Tibial nerve (tissue), 4 donors: ENCODE results near the gene SERPING1. TPM values are rescaled to one million over a fixed set of nuclear protein-coding genes. Genes with fewer than 3 reads are reported as not detected.

Source experiments
- DNase-seq, 2 donors: peaks; one replicate each; pipeline ENCODE4 v3.0.0-alpha.2; 2019; ENCODE audit warnings: low spot score in 2 of 2
- H3K27ac ChIP-seq, 4 donors: fragments of 200-600 bp; sonication (generic) in 3 of 4; one replicate each; pipeline ENCODE4 v1.5.1; 2017 to 2019; ENCODE audit warnings: mild to moderate bottlenecking in 1 of 4
- H3K27me3 ChIP-seq, 2 donors: fragments of 200-600 bp; sonication (generic) in 1 of 2; one replicate each; pipeline versions ENCODE4 v1.5.1 to v1.6.0; 2017 to 2019
- H3K36me3 ChIP-seq, 3 donors: fragments of 200-600 bp; sonication (generic); one replicate each; pipeline ENCODE4 v1.5.1; 2018 to 2019
- H3K4me1 ChIP-seq, 4 donors: fragments of 200-600 bp; sonication (generic) in 3 of 4; one replicate each; pipeline ENCODE4 v1.5.1; 2017 to 2019
- H3K4me3 ChIP-seq, 4 donors: fragments of 200-600 bp; sonication (generic) in 3 of 4; one replicate each; pipeline ENCODE4 v1.5.1; 2017 to 2019; ENCODE audit warnings: mild to moderate bottlenecking in 1 of 4, moderate library complexity in 1 of 4
- H3K9me3 ChIP-seq, 4 donors: fragments of 200-600 bp; sonication (generic) in 3 of 4; one replicate each; pipeline ENCODE4 v1.5.1; 2017 to 2019
- CTCF ChIP-seq, 5 experiments: fragments of 200-600 bp in 3 of 5; fragments of 450-650 bp in 2 of 5; sonication (generic) in 3 of 5; IDR thresholded peaks; one replicate each; pipeline ENCODE4 v1.5.1; 2016 to 2019; ENCODE audit warnings: antibody characterized with exemption in 5 of 5, mild to moderate bottlenecking in 3 of 5, moderate library complexity in 2 of 5
- EP300 ChIP-seq, 2 donors: sonication (generic); formaldehyde crosslinking; IDR thresholded peaks; one replicate each; pipeline ENCODE4 v1.6.1; 2017; ENCODE audit warnings: antibody characterized with exemption in 2 of 2, mild to moderate bottlenecking in 1 of 2
- POLR2A ChIP-seq, 2 donors: fragments of 450-650 bp; IDR thresholded peaks; one replicate each; pipeline ENCODE4 v1.6.1; 2017; ENCODE audit warnings: antibody characterized with exemption in 2 of 2, mild to moderate bottlenecking in 2 of 2, moderate library complexity in 2 of 2
- WGBS, 2 donors: methylation state at CpG; one replicate each; pipeline ENCODE4 v1.1.5; 2018; 5-methylcytosine and 5-hydroxymethylcytosine counted together
- total RNA-seq, 4 donors: library from RNA; depleted of rRNA; stranded (reverse); fragments of >200 nt; gene quantifications; one replicate each; pipeline ENCODE4 v1.1.0, GENCODE V29; 2016

The SERPING1 gene
- total RNA-seq, 4 donors from 2014 or later, result 508 to 826 (median 607) TPM

DNA sequence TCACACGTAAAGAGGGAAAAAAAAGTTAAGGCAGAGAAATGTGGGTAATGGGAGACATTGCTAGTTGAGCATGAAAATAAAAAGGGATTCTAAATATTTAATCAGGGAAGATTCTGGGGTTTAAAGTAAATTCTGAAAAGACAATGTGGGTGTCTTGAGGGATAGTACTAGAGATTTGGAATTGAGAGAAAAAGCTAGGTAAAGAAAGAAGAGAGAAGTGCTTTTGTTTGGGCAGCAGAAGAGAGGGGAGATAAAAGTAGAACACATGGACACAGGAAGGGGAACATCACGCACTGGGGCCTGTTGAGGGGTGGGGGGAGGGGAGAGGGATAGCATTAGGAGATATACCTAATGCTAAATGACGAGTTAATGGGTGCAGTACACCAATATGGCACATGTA lies 55.7 kb downstream of the SERPING1 start:
- H3K4me3 ChIP-seq, result no peak overlapping the region
- H3K9me3 ChIP-seq, result no peaks in the 10 kb centered on the region
- peaks cover 0 to 21% of the 10 kb centered on the region in 2 donors for H3K27me3 ChIP-seq
- TF ChIP-seq CTCF (IDR thresholded peaks at IDR 0.05) (no peak), POLR2A (IDR thresholded peaks at IDR 0.05) (no peak), EP300 (IDR thresholded peaks at IDR 0.05) (no peak)
- WGBS, 2 donors, result 20 to 25% methylated on average over 3 of the region's 3 CpGs
- peaks cover 0 to 42% (median 23%) of the 10 kb centered on the region in 4 donors for H3K4me1 ChIP-seq
- DNase-seq, result no peak
- no peaks in the 10 kb centered on the region for H3K36me3 ChIP-seq
- H3K27ac ChIP-seq, result peak overlapping the region in 2 of 4 donors; percentile 27 to 50

DNA sequence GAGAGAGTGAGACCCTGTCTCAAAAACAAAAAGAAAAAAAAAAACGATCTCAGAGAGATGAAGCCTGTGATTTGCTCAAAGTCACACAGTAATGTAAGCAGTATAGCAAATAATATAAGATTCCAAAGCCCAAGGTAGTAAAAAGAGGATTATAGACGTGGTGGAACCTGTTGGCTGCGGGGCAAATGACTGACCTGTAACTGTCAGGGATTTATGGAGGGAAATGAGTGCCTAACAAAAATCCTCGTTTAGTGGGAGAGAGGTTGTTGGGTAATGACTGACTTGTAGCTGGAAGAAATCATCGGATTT lies 59.4 kb downstream of the SERPING1 start:
- peak overlapping the region; percentile 79 to 97 (median 90) for H3K27ac ChIP-seq
- 18 to 20% methylated on average over 5 of the region's 5 CpGs for WGBS, 2 donors

DNA sequence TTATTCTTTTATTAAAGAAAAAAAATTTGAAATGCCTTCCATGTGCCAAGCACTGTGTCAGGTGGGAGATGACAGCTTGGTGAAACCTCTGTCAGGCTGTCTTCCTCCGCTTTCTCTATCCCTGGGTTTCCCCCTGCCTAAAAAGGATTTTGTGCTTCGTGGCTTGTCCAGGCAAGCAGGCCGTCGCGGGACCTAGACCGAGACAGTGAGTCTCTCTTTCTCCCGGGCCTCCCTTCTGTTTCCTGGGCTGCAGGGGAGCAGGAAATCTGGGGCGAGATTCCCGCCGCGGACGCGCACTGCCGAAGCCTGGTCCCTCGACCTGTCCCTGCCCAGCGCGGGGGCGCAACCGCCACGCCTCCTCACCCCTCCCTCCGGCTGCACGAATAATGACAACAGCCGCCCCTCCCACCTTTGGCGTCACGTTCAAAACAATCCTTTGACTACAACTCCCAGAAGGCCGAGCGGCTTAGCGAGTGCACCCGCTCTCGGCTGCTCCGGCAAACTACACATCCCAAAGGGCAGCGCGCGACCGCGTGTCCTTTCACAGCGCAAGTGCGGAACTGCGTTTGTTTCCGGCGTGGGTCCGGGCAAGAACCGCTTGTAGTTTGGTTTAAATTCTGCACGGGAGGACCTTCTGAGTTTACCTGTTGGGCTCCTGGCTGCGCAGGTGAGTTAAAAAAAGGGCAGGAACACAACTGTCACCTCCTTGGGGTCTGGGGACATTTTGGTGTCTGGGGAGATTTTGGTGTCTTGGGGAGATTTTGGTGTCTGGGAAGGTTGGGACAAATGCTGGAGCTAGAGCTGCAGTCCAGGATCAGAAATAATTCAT lies 59.9 kb downstream of the SERPING1 start, which contains the start of gene CLP1:
CLP1 (plus strand) TSS at position 569 of the 829 bp plus-strand sequence. CDS start 1,715 bp downstream, outside the sequence.
- peak within 1 kb of the TSS; percentile 30 to 60 (median 56) for H3K4me3 ChIP-seq
- peak; percentile 99 to 100 for DNase-seq
- TF ChIP-seq POLR2A (IDR thresholded peaks at IDR 0.05), result peak; percentile 57 to 94
- peak in 2 of 5 experiments; percentile 5 to 40 for TF ChIP-seq CTCF (IDR thresholded peaks at IDR 0.05)
- TF ChIP-seq EP300 (IDR thresholded peaks at IDR 0.05), result peak; percentile 97 to 100
- peak within 1 kb of the TSS; percentile 79 to 97 (median 90) for H3K27ac ChIP-seq
- no peaks in the 10 kb centered on the region for H3K9me3 ChIP-seq
- H3K36me3 ChIP-seq, result peaks cover 0 to 32% (median 17%) of the 10 kb centered on the region in 3 donors
- H3K27me3 ChIP-seq, result peaks cover 0 to 2% of the 10 kb centered on the region in 2 donors
- H3K4me1 ChIP-seq, result peaks cover 0 to 41% (median 12%) of the 10 kb centered on the region in 4 donors
- WGBS, 2 donors, result 0 to 1% methylated on average over 29 to 45 of the region's 45 CpGs

More for the DNA sequence above, 59.4 kb downstream of the SERPING1 start:
- TF ChIP-seq CTCF (IDR thresholded peaks at IDR 0.05), result no peak
- TF ChIP-seq EP300 (IDR thresholded peaks at IDR 0.05), result no peak
- TF ChIP-seq POLR2A (IDR thresholded peaks at IDR 0.05), result no peak
- Histone ChIP-seq H3K4me1 (peaks cover 0 to 42% (median 12%) of the 10 kb centered on the region in 4 donors), H3K9me3 (no peaks in the 10 kb centered on the region), H3K27me3 (peaks cover 0 to 5% of the 10 kb centered on the region in 2 donors), H3K36me3 (peaks cover 0 to 26% (median 17%) of the 10 kb centered on the region in 3 donors), H3K4me3 (peak overlapping the region; percentile 30 to 60 (median 56))
- no peak for DNase-seq

- DNase-seq, result no peak
- Histone ChIP-seq H3K27me3 (no peaks in the 10 kb centered on the region), H3K36me3 (peaks cover 0 to 38% (median 17%) of the 10 kb centered on the region in 3 donors), H3K9me3 (no peaks in the 10 kb centered on the region), H3K4me1 (peaks cover 0 to 35% (median 12%) of the 10 kb centered on the region in 4 donors), H3K27ac (peak overlapping the region in 3 of 4 donors; percentile 21 to 97 (median 79)), H3K4me3 (peak overlapping the region; percentile 30 to 60 (median 55))
- 0% methylated on average over 8 of the region's 8 CpGs for WGBS, 2 donors
- no peak for TF ChIP-seq CTCF (IDR thresholded peaks at IDR 0.05)
- TF ChIP-seq EP300 (IDR thresholded peaks at IDR 0.05), result no peak
- no peak for TF ChIP-seq POLR2A (IDR thresholded peaks at IDR 0.05)
Observed at GRCh38 chr11:57658023-57658361, 60.5 kb downstream of the SERPING1 start.

- Histone ChIP-seq H3K4me1 (peaks cover 0 to 34% (median 12%) of the 10 kb centered on the region in 4 donors), H3K4me3 (no peak overlapping the region), H3K27ac (no peak overlapping the region), H3K36me3 (peaks cover 0 to 41% (median 17%) of the 10 kb centered on the region in 3 donors), H3K9me3 (no peaks in the 10 kb centered on the region), H3K27me3 (no peaks in the 10 kb centered on the region)
- TF ChIP-seq POLR2A (IDR thresholded peaks at IDR 0.05), result no peak
- TF ChIP-seq CTCF (IDR thresholded peaks at IDR 0.05), result no peak
- TF ChIP-seq EP300 (IDR thresholded peaks at IDR 0.05), result no peak
- WGBS, 2 donors, result 95 to 96% methylated on average over 14 of the region's 14 CpGs
- DNase-seq, result no peak
Observed at GRCh38 chr11:57659669-57660068, 62.2 kb downstream of the SERPING1 start.
